HCT116 (cell line): ENCODE data around the gene GEMIN2. TPM values are rescaled to one million over a fixed set of nuclear protein-coding genes. Genes with fewer than 3 reads are reported as not detected.
"Not testable (repeated sequence)": the region's sequence is repeated elsewhere in the genome, so short reads cannot be mapped to it uniquely, and the experiment has no call there.

ENCODE experiments used
- ATAC-seq: fragments of 200-7000 bp; cut with Tn5 transposase; 2 replicates; pipeline ENCODE4 v1.9.1; 2020; ENCODE audit warnings: mild to moderate bottlenecking, moderate library complexity
- BruUV-seq: library from RNA; stranded (reverse); fragments of 400-500 nt; replicated peaks from 2 replicates; lab custom pipeline; 2021; lab: Mats Ljungman, UMichigan
- CTCF ChIA-PET: fragments of 300-600 bp; sonication (Branson Sonifier 250); formaldehyde crosslinking; loops from one replicate; lab custom pipeline; 2021; ENCODE audit warnings: antibody characterized with exemption; lab: Charles Lee
- POLR2A ChIA-PET: fragments of 300-600, 350-600 bp; sonication (Branson Sonifier 250); formaldehyde crosslinking; loops from one replicate; lab custom pipeline; 2021; ENCODE audit warnings: antibody characterized with exemption; lab: Charles Lee
- RAD21 ChIA-PET, 2 experiments: fragments of 300-600 bp; sonication (Branson Sonifier 250); formaldehyde crosslinking; loops; one replicate each; lab custom pipeline; 2023; ENCODE audit warnings: low total read pairs in 2 of 2; ENCODE audit not compliant: uncharacterized antibody in 2 of 2, unreplicated experiment in 2 of 2, low non-redundant PET in 1 of 2; lab: Charles Lee
- DNase-seq: peaks from one replicate; pipeline ENCODE4 v3.0.0-alpha.2; 2010; ENCODE audit warnings: low read depth, low spot score
- H2AFZ ChIP-seq: fragments of 200-600 bp; shearing (Covaris generic), sonication (generic); 2 replicates; pipeline ENCODE4 v1.6.1; 2017; ENCODE audit warnings: low read depth, mixed run types, mixed read lengths, antibody characterized with exemption, low read length; ENCODE audit not compliant: poor library complexity, severe bottlenecking
- H3K27ac ChIP-seq: 2 replicates; pipeline ENCODE4 v1.5.1; 2012; ENCODE audit warnings: low read depth, low read length
- H3K27me3 ChIP-seq: fragments of 200-600 bp; sonication (generic); 2 replicates; pipeline ENCODE4 v1.6.1; 2016; ENCODE audit warnings: mixed run types, low read length, mixed read lengths; ENCODE audit not compliant: insufficient read depth
- H3K36me3 ChIP-seq, 2 experiments: fragments of 200-500 bp in 1 of 2; fragments of 200-600 bp in 1 of 2; sonication (Bioruptor generic) in 1 of 2; sonication (generic) in 1 of 2; 2 replicates each; pipeline versions ENCODE4 v1.5.1 to v1.6.1; 2014 to 2016; ENCODE audit warnings: low read length in 2 of 2, inconsistent platforms in 1 of 2, mixed read lengths in 1 of 2, mixed run types in 1 of 2; ENCODE audit not compliant: insufficient read depth in 2 of 2, control insufficient read depth in 1 of 2
- H3K4me1 ChIP-seq, 2 experiments: fragments of 200-600 bp in 1 of 2; sonication (generic) in 1 of 2; 2 replicates each; pipeline versions ENCODE4 v1.5.1 to v1.6.1; 2012 to 2017; ENCODE audit warnings: low read length in 2 of 2, inconsistent platforms in 1 of 2, mild to moderate bottlenecking in 1 of 2, mixed read lengths in 1 of 2, mixed run types in 1 of 2, moderate library complexity in 1 of 2; ENCODE audit not compliant: insufficient read depth in 2 of 2, control insufficient read depth in 1 of 2
- H3K4me2 ChIP-seq: fragments of 200-600 bp; sonication (generic); 2 replicates; pipeline ENCODE4 v1.6.1; 2017; ENCODE audit warnings: mixed run types, low read length, mixed read lengths
- H3K4me3 ChIP-seq, 2 experiments: fragments of 200-600 bp in 1 of 2; sonication (generic) in 1 of 2; replicated peaks in 1 of 2; 2 replicates each; pipeline ENCODE4 v1.5.1; 2011 to 2016; ENCODE audit warnings: low read length in 2 of 2, control low read depth in 1 of 2, low read depth in 1 of 2, mild to moderate bottlenecking in 1 of 2, mixed read lengths in 1 of 2, mixed run types in 1 of 2
- H3K79me2 ChIP-seq: fragments of 200-600 bp; sonication (generic); 2 replicates; pipeline ENCODE4 v1.6.1; 2017; ENCODE audit warnings: mild to moderate bottlenecking, mixed run types, low read length, moderate library complexity, mixed read lengths; ENCODE audit not compliant: insufficient read depth
- H3K9ac ChIP-seq: fragments of 200-600 bp; sonication (generic); 2 replicates; pipeline ENCODE4 v1.6.1; 2016; ENCODE audit warnings: low read length, mixed read lengths
- H3K9me2 ChIP-seq: fragments of 200-600 bp; sonication (generic), shearing (Covaris generic); 2 replicates; pipeline ENCODE4 v1.6.1; 2017; ENCODE audit warnings: mixed run types, mild to moderate bottlenecking, moderate library complexity; ENCODE audit not compliant: insufficient read depth
- H3K9me3 ChIP-seq, 2 experiments: fragments of 200-500 bp in 1 of 2; fragments of 200-600 bp in 1 of 2; sonication (Bioruptor generic) in 1 of 2; sonication (generic) in 1 of 2; 2 replicates each; pipeline ENCODE4 v1.6.1; 2014 to 2017; ENCODE audit warnings: low read length in 2 of 2, mixed read lengths in 2 of 2, inconsistent platforms in 1 of 2, low read depth in 1 of 2, mild to moderate bottlenecking in 1 of 2, mixed run types in 1 of 2, moderate library complexity in 1 of 2; ENCODE audit not compliant: control insufficient read depth in 1 of 2, insufficient read depth in 1 of 2
- H4K20me1 ChIP-seq: fragments of 200-600 bp; sonication (generic), shearing (Covaris generic); 2 replicates; pipeline ENCODE4 v1.6.1; 2017; ENCODE audit warnings: mixed run types, mild to moderate bottlenecking, moderate library complexity; ENCODE audit not compliant: insufficient read depth
- CEBPB ChIP-seq: IDR thresholded peaks from 2 replicates; pipeline ENCODE4 v1.6.1; 2012; ENCODE audit warnings: low read depth
- EGR1 ChIP-seq: IDR thresholded peaks from 2 replicates; pipeline ENCODE4 v1.6.1; 2012; ENCODE audit warnings: low read depth
- EZH2 ChIP-seq: fragments of 200-600 bp; sonication (generic); IDR thresholded peaks from 2 replicates; pipeline ENCODE4 v1.6.1; 2017; ENCODE audit warnings: antibody characterized with exemption, mixed run types
- JUND ChIP-seq: IDR thresholded peaks from 2 replicates; pipeline ENCODE4 v1.6.1; 2012
- POLR2AphosphoS5 ChIP-seq: IDR thresholded peaks from 2 replicates; pipeline ENCODE4 v1.6.1; 2011; ENCODE audit warnings: mild to moderate bottlenecking, low read depth, low read length, moderate library complexity
- SIN3A ChIP-seq: IDR thresholded peaks from 2 replicates; pipeline ENCODE4 v1.6.1; 2012; ENCODE audit warnings: low read depth
- SRF ChIP-seq: IDR thresholded peaks from 2 replicates; pipeline ENCODE4 v1.6.1; 2012; ENCODE audit warnings: low read depth
- TCF7L2 ChIP-seq: IDR thresholded peaks from 2 replicates; pipeline ENCODE4 v1.7.0; 2011; ENCODE audit warnings: borderline replicate concordance, inconsistent platforms; ENCODE audit not compliant: insufficient read depth, insufficient read length; ENCODE audit errors: extremely low read depth
- ZNF274 ChIP-seq: fragments of 200-500 bp; sonication (Bioruptor generic); IDR thresholded peaks from 2 replicates; pipeline ENCODE4 v1.6.1; 2014; ENCODE audit warnings: mild to moderate bottlenecking, low read depth, low read length, inconsistent platforms
- intact Hi-C: fragments of 100-400 bp; cut with micrococcal nuclease; formaldehyde crosslinking; loops from 2 replicates; pipeline ENCODE4 v1.10.0; 2022
- total RNA-seq: library from RNA; stranded (reverse); gene quantifications from one replicate; pipeline ENCODE4 v1.2.1, GENCODE V29; 2021; ENCODE audit not compliant: unreplicated experiment
- TF ChIP-seq, protein P1 (sequence below), 3 experiments: fragments of 200-600 bp in 1 of 3; sonication (generic) in 1 of 3; IDR thresholded peaks in 2 of 3; conservative IDR thresholded peaks in 1 of 3; 2 replicates each; pipeline ENCODE4 v1.5.1; 2012 to 2017; ENCODE audit warnings: low read depth in 2 of 3, low read length in 2 of 3, antibody characterized with exemption in 1 of 3, borderline replicate concordance in 1 of 3, control low read depth in 1 of 3, mild to moderate bottlenecking in 1 of 3, mixed read lengths in 1 of 3, mixed run types in 1 of 3, moderate library complexity in 1 of 3; ENCODE audit not compliant: insufficient read depth in 1 of 3
- TF ChIP-seq, protein P2 (sequence below): IDR thresholded peaks from 2 replicates; pipeline ENCODE4 v1.6.1; 2012
- TF ChIP-seq, protein P3 (sequence below): IDR thresholded peaks from 2 replicates; pipeline ENCODE4 v1.6.1; 2012; ENCODE audit warnings: low read depth
- TF ChIP-seq, protein P4 (sequence below): IDR thresholded peaks from 2 replicates; pipeline ENCODE4 v1.6.1; 2012

GEMIN2 gene
- total RNA-seq, 1 experiment from 2014 or later, result 27.3 TPM

DNA sequence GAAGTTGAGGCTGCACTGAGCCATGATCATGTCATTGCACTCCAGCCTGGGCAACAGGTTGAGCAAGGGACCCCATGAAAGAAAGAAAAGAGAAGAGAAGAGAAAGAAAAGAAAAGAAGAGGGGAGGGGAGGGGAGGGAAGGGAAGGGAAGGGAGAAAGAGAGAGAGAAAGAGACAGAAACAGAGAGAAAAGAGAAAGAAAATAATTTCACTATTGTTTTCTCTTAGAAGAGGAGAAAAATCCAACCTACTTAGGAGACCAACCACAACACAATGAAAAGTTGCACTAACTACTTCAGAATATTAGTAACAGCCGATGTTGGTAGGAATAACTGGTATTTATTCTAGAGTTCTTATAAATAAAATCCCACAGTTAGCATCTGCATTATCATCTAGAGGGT lies 46.4 kb downstream of the GEMIN2 start (continued):
- TF ChIP-seq, protein P1, sequence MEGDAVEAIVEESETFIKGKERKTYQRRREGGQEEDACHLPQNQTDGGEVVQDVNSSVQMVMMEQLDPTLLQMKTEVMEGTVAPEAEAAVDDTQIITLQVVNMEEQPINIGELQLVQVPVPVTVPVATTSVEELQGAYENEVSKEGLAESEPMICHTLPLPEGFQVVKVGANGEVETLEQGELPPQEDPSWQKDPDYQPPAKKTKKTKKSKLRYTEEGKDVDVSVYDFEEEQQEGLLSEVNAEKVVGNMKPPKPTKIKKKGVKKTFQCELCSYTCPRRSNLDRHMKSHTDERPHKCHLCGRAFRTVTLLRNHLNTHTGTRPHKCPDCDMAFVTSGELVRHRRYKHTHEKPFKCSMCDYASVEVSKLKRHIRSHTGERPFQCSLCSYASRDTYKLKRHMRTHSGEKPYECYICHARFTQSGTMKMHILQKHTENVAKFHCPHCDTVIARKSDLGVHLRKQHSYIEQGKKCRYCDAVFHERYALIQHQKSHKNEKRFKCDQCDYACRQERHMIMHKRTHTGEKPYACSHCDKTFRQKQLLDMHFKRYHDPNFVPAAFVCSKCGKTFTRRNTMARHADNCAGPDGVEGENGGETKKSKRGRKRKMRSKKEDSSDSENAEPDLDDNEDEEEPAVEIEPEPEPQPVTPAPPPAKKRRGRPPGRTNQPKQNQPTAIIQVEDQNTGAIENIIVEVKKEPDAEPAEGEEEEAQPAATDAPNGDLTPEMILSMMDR (IDR thresholded peaks at IDR 0.05 in 2 of 3, conservative IDR thresholded peaks at IDR 0.05 in 1 of 3; ENCODE audit: borderline replicate concordance in 1 of 3, insufficient read depth in 1 of 3, low read depth in 2 of 3, low read length in 2 of 3), result no peak

DNA sequence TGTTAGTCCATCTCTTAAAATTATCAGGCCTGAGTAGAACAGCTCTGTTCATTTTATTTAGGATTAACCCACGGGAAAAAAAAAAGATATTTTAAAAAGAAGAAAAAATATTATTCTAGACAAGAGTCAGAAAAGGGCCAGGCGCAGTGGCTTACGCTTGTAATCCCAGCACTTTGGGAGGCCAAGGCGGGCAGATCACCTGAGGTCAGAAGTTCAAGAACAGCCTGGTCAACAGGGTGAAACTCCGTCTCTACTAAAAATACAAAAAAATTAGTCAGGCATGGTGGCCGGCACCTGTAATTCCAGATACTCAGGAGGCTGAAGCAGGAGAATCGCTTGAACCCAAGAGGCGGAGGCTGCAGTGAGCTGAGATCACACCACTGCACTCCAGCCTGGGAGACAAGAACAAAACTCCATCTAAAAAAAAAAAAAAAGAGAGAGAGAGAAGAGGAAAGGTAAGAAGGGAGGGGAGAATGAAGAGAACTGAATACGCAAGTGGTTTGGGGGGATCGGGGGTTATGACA lies 53.7 kb downstream of the GEMIN2 start:
- H3K4me2 ChIP-seq, CTCF ChIA-PET, H3K9ac ChIP-seq, intact Hi-C loops, BruUV-seq, RAD21 ChIA-PET, H3K27ac ChIP-seq, H3K9me2 ChIP-seq, H2AFZ ChIP-seq, H3K4me3 ChIP-seq, DNase-seq, H3K27me3 ChIP-seq, POLR2A ChIA-PET, ATAC-seq, H4K20me1 ChIP-seq, H3K9me3 ChIP-seq, H3K36me3 ChIP-seq: not testable (repeated sequence)
- Histone ChIP-seq H3K79me2 (peaks cover 42% of the 10 kb centered on the region), H3K4me1 (peaks cover 8 to 15% of the 10 kb centered on the region in 2 experiments; a peak in 3 of 4 replicates)

DNA sequence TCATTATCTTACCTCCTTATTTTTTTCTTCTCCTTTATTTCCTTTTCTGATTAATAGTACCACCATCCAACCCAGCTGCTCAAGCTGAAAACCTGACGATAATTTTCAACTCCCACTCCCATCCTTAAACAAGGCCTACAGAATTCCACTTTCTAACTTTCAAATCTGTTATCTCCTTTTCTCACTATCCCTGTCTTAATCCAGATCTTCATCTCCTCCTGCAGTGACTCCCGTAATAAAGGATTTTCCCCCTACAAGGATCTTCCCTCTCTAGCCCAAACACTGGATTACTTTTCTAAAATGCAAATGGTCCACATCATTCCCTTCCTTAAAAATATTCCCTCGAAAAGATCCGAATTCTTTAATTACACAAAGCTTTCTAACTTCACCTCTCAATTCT lies 54.5 kb downstream of the GEMIN2 start:
- no peak for DNase-seq
- ChIA-PET POLR2A (no interaction called here), RAD21 (no interaction called here), CTCF (no interaction called here)
- Histone ChIP-seq H3K9me2 (no peaks in the 10 kb centered on the region), H3K27ac (no peak overlapping the region), H3K79me2 (peaks cover 42% of the 10 kb centered on the region), H3K27me3 (no peaks in the 10 kb centered on the region), H3K36me3 (peaks cover 0 to 9% of the 10 kb centered on the region in 2 experiments; a peak in 2 of 4 replicates), H3K4me1 (peaks cover 8 to 18% of the 10 kb centered on the region in 2 experiments; a peak in 3 of 4 replicates), H3K4me3 (peak overlapping the region in 1 of 2 experiments; percentile 74; a peak in 1 of 4 replicates), H2AFZ (no peak overlapping the region), H3K9ac (peak overlapping the region; percentile 79; the same call in 1 of the 2 replicates), H3K4me2 (peak overlapping the region; percentile 91), H3K9me3 (no peaks in the 10 kb centered on the region), H4K20me1 (no peaks in the 10 kb centered on the region)
- BruUV-seq, result no TSS peak
- ATAC-seq, result no peak
- intact Hi-C loops, result no loop called here
- TF ChIP-seq, protein P2, sequence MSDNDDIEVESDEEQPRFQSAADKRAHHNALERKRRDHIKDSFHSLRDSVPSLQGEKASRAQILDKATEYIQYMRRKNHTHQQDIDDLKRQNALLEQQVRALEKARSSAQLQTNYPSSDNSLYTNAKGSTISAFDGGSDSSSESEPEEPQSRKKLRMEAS, result no peak
- TF ChIP-seq CEBPB, result no peak
- TF ChIP-seq TCF7L2, result no peak
- no peak for TF ChIP-seq ZNF274
- no peak for TF ChIP-seq SRF
- TF ChIP-seq, protein P3, sequence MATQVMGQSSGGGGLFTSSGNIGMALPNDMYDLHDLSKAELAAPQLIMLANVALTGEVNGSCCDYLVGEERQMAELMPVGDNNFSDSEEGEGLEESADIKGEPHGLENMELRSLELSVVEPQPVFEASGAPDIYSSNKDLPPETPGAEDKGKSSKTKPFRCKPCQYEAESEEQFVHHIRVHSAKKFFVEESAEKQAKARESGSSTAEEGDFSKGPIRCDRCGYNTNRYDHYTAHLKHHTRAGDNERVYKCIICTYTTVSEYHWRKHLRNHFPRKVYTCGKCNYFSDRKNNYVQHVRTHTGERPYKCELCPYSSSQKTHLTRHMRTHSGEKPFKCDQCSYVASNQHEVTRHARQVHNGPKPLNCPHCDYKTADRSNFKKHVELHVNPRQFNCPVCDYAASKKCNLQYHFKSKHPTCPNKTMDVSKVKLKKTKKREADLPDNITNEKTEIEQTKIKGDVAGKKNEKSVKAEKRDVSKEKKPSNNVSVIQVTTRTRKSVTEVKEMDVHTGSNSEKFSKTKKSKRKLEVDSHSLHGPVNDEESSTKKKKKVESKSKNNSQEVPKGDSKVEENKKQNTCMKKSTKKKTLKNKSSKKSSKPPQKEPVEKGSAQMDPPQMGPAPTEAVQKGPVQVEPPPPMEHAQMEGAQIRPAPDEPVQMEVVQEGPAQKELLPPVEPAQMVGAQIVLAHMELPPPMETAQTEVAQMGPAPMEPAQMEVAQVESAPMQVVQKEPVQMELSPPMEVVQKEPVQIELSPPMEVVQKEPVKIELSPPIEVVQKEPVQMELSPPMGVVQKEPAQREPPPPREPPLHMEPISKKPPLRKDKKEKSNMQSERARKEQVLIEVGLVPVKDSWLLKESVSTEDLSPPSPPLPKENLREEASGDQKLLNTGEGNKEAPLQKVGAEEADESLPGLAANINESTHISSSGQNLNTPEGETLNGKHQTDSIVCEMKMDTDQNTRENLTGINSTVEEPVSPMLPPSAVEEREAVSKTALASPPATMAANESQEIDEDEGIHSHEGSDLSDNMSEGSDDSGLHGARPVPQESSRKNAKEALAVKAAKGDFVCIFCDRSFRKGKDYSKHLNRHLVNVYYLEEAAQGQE, result no peak
- TF ChIP-seq SIN3A, result no peak
- TF ChIP-seq, protein P4, sequence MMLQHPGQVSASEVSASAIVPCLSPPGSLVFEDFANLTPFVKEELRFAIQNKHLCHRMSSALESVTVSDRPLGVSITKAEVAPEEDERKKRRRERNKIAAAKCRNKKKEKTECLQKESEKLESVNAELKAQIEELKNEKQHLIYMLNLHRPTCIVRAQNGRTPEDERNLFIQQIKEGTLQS, result no peak
- no peak for TF ChIP-seq JUND
- no peak for TF ChIP-seq POLR2AphosphoS5
- no peak for TF ChIP-seq EGR1
- TF ChIP-seq EZH2, result no peak
